CD4-positive, alpha-beta memory T cell (primary cell): ENCODE results near the gene PLEKHA6. TPM values are rescaled to one million over a fixed set of nuclear protein-coding genes. Genes with fewer than 3 reads are reported as not detected.

Experiments used
- CTCF ChIA-PET: fragments of 350-600 bp; sonication (Branson Sonifier 250); formaldehyde crosslinking; loops from one replicate; lab custom pipeline; 2021; ENCODE audit warnings: inconsistent platforms; ENCODE audit not compliant: partially characterized antibody; lab: Charles Lee
- POLR2A ChIA-PET: fragments of 350-600 bp; sonication (Branson Sonifier 250); formaldehyde crosslinking; loops from one replicate; lab custom pipeline; 2021; ENCODE audit not compliant: partially characterized antibody; lab: Charles Lee
- DNase-seq, 5 donors: peaks; one replicate each; pipeline versions ENCODE4 v3.0.0 to v3.0.0-alpha.2; 2020 to 2022; ENCODE audit warnings: mixed read lengths in 1 of 5
- H3K27ac ChIP-seq: one replicate; pipeline ENCODE4 v1.7.0; 2013; ENCODE audit warnings: low read depth, low read length
- H3K27me3 ChIP-seq: 2 replicates; pipeline ENCODE4 v1.7.0; 2013; ENCODE audit warnings: mild to moderate bottlenecking, low read length, moderate library complexity; ENCODE audit not compliant: insufficient read depth
- H3K36me3 ChIP-seq: 2 replicates; pipeline ENCODE4 v1.7.0; 2013; ENCODE audit warnings: mild to moderate bottlenecking, low read length, moderate library complexity; ENCODE audit not compliant: insufficient read depth
- H3K4me1 ChIP-seq: 2 replicates; pipeline ENCODE4 v1.7.0; 2013; ENCODE audit warnings: mild to moderate bottlenecking, low read length, moderate library complexity; ENCODE audit not compliant: insufficient read depth
- H3K4me3 ChIP-seq, 2 donors: one replicate each; pipeline ENCODE4 v1.7.0; 2013; ENCODE audit warnings: low read length in 2 of 2, mild to moderate bottlenecking in 1 of 2
- H3K9me3 ChIP-seq, 2 donors: one replicate each; pipeline ENCODE4 v1.7.0; 2013; ENCODE audit warnings: low read length in 2 of 2, control low read depth in 1 of 2; ENCODE audit not compliant: control insufficient read depth in 1 of 2
- H3K27ac Mint-ChIP-seq, 7 donors: one replicate each; pipeline ENCODE4 v1.8.0; 2020 to 2021; ENCODE audit warnings: mixed read lengths in 7 of 7, mild to moderate bottlenecking in 6 of 7, inconsistent platforms in 3 of 7, moderate library complexity in 3 of 7
- H3K27me3 Mint-ChIP-seq, 2 donors: one replicate each; pipeline ENCODE4 v1.8.0; 2020 to 2021; ENCODE audit warnings: mixed read lengths in 2 of 2
- H3K36me3 Mint-ChIP-seq, 2 donors: one replicate each; pipeline ENCODE4 v1.8.0; 2020 to 2021; ENCODE audit warnings: mixed read lengths in 2 of 2, inconsistent platforms in 1 of 2, mild to moderate bottlenecking in 1 of 2
- H3K4me1 Mint-ChIP-seq, 4 donors: one replicate each; pipeline ENCODE4 v1.8.0; 2020 to 2021; ENCODE audit warnings: mixed read lengths in 4 of 4, mild to moderate bottlenecking in 1 of 4
- H3K4me3 Mint-ChIP-seq, 8 donors: one replicate each; pipeline ENCODE4 v1.8.0; 2020 to 2021; ENCODE audit warnings: mixed read lengths in 8 of 8, mild to moderate bottlenecking in 7 of 8, moderate library complexity in 6 of 8, inconsistent platforms in 3 of 8
- H3K9me3 Mint-ChIP-seq, 8 donors: one replicate each; pipeline ENCODE4 v1.8.0; 2020 to 2021; ENCODE audit warnings: mixed read lengths in 8 of 8, mild to moderate bottlenecking in 5 of 8, inconsistent platforms in 3 of 8, moderate library complexity in 1 of 8
- intact Hi-C: fragments of 100-400 bp; cut with micrococcal nuclease; formaldehyde crosslinking; loops from one replicate; pipeline ENCODE4 v1.15.1; 2023
- polyA plus RNA-seq, 2 donors: library from polyadenylated mRNA; unstranded; fragments of 300-500 nt; fragmentation: Illumina TruSeq; gene quantifications; one replicate each; pipeline ENCODE4 v1.2.3, GENCODE V29; 2021
- total RNA-seq, 2 experiments: library from RNA; stranded (reverse); gene quantifications; one replicate each; pipeline ENCODE4 v1.2.3, GENCODE V29; 2021

PLEKHA6 gene
- total and polyA plus RNA-seq, 4 experiments from 2014 or later = 0.15 to 0.89 (median 0.52) TPM; not detected in 1

DNA sequence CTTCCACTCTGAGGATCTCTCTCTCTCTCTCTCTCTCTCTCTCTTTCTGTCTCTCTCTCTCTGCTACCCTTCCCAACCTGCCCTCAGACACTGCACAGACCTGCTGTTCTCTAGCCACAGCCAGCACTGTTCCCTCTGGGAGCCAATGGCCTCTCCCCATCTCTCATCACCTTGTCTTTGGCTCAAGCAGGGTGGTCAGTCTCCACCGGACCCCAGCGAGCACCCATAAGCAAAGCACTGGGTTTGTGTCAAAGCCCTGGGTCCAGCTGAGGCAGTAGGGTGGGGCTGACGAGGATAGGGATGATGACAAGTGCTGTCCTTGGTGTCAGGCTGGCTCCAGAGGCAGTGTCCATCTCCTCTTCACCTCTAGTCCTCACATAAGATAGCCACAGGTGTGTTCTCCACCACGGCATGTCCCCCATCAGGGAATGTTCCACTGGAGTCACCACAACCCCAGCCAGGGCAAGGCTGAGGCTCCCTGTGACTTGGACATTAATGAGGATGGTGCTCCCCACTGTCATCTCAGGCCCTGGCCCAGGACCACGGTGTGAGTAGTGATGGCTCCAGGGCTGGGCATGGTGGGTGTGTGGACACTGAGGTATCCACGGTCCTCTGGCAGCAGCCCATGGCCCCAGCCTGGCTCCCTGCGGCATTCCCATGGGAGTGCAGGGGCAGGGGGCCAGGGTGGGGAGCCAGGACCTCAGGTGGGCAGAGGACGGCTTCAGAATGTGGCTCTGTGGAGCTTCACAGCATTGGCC is 137.5 kb downstream of the PLEKHA6 start:
- H3K27ac Mint-ChIP-seq = no peak overlapping the region

DNA sequence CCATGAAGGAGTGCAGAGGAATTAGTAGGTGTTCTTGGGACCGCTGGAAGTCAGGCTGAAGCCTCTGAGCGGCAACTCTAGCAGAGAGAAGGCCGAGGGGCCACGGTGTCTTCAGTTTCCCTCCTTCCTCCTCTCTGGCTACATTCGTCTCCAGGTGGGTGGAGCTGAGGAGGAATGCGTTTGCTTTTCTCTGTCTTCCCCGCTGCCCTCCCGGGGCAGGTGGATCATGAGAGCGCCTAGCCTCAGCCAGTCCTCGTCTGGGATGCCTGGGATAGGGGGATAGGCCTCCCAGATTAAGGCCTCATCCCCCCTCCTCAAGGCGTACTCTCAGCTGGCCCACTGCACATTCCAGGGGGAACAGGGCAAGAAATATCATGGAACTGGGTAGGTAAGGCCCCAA is 138.5 kb downstream of the PLEKHA6 start:
- Mint-ChIP-seq H3K36me3 (no peaks in the 10 kb centered on the region), H3K4me3 (no peak overlapping the region), H3K9me3 (no peaks in the 10 kb centered on the region), H3K4me1 (peaks cover 0 to 3% (median 0%) of the 10 kb centered on the region in 4 donors), H3K27me3 (no peaks in the 10 kb centered on the region), H3K27ac (no peak overlapping the region)
- POLR2A ChIA-PET = no interaction called here
- Histone ChIP-seq H3K4me3 (no peak overlapping the region), H3K27ac (no peak overlapping the region), H3K4me1 (no peaks in the 10 kb centered on the region), H3K27me3 (no peaks in the 10 kb centered on the region), H3K9me3 (no peaks in the 10 kb centered on the region), H3K36me3 (no peaks in the 10 kb centered on the region)
- DNase-seq = no peak
- intact Hi-C loops = no loop called here
- CTCF ChIA-PET = no interaction called here

More for the DNA sequence above, 137.5 kb downstream of the PLEKHA6 start:
- POLR2A ChIA-PET = no interaction called here
- intact Hi-C loops = no loop called here
- Histone ChIP-seq H3K4me1 (no peaks in the 10 kb centered on the region), H3K9me3 (no peaks in the 10 kb centered on the region), H3K27ac (no peak overlapping the region), H3K36me3 (no peaks in the 10 kb centered on the region), H3K4me3 (no peak overlapping the region), H3K27me3 (no peaks in the 10 kb centered on the region)
- DNase-seq = no peak
- Mint-ChIP-seq H3K27me3 (peaks cover 0 to 2% of the 10 kb centered on the region in 2 donors), H3K4me3 (no peak overlapping the region), H3K36me3 (no peaks in the 10 kb centered on the region), H3K4me1 (peaks cover 0 to 3% (median 0%) of the 10 kb centered on the region in 4 donors), H3K9me3 (no peaks in the 10 kb centered on the region)
- CTCF ChIA-PET = no interaction called here

DNA sequence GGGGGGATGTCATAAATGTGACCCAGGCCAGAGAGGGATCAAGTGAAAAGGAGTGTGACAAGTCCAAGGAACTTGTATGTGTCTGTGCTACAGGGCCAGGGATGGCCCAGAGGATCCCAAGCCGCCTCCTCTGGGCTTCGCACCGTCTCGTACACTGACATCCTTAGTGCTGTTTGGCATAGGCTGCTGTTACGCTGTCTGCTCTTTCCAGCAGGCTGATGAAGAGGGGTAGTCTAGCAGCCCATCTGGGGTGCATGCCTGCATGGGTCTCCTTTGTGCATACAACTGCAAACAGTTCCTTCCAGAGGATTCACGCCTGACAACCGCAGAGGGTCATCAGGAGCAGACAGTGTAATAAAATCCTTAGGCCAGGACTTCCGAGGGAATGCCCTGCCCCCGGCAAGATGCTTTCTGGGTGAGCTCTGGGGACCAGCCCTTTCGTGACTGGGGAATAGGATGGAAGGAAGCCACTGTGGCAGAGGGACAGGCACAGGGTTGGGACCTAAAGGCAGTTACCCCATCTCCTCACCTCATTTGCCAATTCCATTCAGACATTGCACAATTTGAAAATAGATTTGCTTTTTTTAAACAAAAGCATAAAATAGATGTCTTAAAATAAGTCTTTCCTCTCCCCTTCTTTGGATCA is 139.6 kb downstream of the PLEKHA6 start:
- no peaks in the 10 kb centered on the region for H3K36me3 ChIP-seq
- Mint-ChIP-seq H3K27me3 (no peaks in the 10 kb centered on the region), H3K27ac (no peak overlapping the region), H3K36me3 (no peaks in the 10 kb centered on the region), H3K4me1 (peaks cover 0 to 3% (median 0%) of the 10 kb centered on the region in 4 donors), H3K9me3 (no peaks in the 10 kb centered on the region), H3K4me3 (no peak overlapping the region)
- no peaks in the 10 kb centered on the region for H3K9me3 ChIP-seq
- intact Hi-C loops = no loop called here
- no peaks in the 10 kb centered on the region for H3K27me3 ChIP-seq
- DNase-seq = no peak
- CTCF ChIA-PET = interaction anchor here (1.4 kb wide), 1 partner anchor 13 kb away, joined by 6 read pairs; no protein-coding TSS in a partner anchor
- POLR2A ChIA-PET = no interaction called here
- H3K4me3 ChIP-seq = no peak overlapping the region
- H3K4me1 ChIP-seq = no peaks in the 10 kb centered on the region
- no peak overlapping the region for H3K27ac ChIP-seq

DNA sequence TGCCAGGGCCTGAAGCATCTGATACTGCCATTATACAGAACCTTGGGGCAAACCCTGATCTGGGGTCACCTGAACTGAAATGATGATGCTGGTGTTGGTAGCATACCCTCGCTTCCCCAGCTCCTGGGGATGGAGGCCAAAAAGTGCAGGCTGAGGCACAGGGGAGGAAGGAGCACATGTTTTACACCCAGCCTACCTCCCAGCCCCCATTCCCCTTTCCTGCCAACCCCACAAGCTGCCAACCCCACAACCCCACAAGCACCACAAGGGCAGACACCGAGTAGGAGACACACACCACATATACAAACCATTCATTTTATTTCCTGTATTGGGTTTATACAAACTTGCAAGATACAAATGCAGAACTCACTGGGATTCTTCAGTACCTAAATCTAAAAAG is 141.2 kb downstream of the PLEKHA6 start:
- CTCF ChIA-PET = interaction anchor here (1.4 kb wide), 1 partner anchor 12 kb away, joined by 6 read pairs; no protein-coding TSS in a partner anchor
- Histone ChIP-seq H3K27me3 (no peaks in the 10 kb centered on the region), H3K9me3 (no peaks in the 10 kb centered on the region), H3K4me1 (peaks cover 9% of the 10 kb centered on the region), H3K36me3 (no peaks in the 10 kb centered on the region), H3K4me3 (no peak overlapping the region), H3K27ac (no peak overlapping the region)
- no peak overlapping the region for H3K27ac Mint-ChIP-seq
- POLR2A ChIA-PET = no interaction called here
- H3K4me1 Mint-ChIP-seq = peaks cover 6 to 7% (median 6%) of the 10 kb centered on the region in 4 donors
- no peak for DNase-seq
- no peaks in the 10 kb centered on the region for H3K9me3 Mint-ChIP-seq
- peaks cover 0 to 3% of the 10 kb centered on the region in 2 donors for H3K27me3 Mint-ChIP-seq
- H3K36me3 Mint-ChIP-seq = no peaks in the 10 kb centered on the region
- intact Hi-C loops = no loop called here
- H3K4me3 Mint-ChIP-seq = no peak overlapping the region

DNA sequence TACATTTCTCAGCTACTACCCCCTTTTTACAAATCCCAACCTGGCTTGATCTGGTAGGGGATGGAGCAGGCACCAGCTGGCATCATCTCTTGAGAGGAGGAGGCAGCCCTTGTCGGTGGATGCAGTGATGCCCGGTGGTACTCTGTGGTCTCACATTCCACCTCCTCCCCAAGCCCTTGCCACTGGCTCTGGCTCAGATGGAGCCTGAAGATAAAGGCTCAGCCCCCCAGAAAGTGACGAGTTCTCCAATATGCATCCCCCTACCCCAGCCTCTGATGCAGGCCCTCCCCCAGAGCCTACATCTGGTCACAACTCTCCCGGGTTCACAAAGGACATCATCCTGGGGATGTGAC is 142.1 kb downstream of the PLEKHA6 start:
- no peak overlapping the region for H3K27ac Mint-ChIP-seq
- peaks cover 6 to 9% (median 6%) of the 10 kb centered on the region in 4 donors for H3K4me1 Mint-ChIP-seq
- peaks cover 0 to 3% of the 10 kb centered on the region in 2 donors for H3K27me3 Mint-ChIP-seq
- Histone ChIP-seq H3K27ac (no peak overlapping the region), H3K36me3 (no peaks in the 10 kb centered on the region), H3K4me3 (no peak overlapping the region), H3K4me1 (peaks cover 11% of the 10 kb centered on the region), H3K9me3 (no peaks in the 10 kb centered on the region), H3K27me3 (no peaks in the 10 kb centered on the region)
- intact Hi-C loops = no loop called here
- no peaks in the 10 kb centered on the region for H3K36me3 Mint-ChIP-seq
- H3K9me3 Mint-ChIP-seq = no peaks in the 10 kb centered on the region
- POLR2A ChIA-PET = no interaction called here
- CTCF ChIA-PET = interaction anchor here (3.1 kb wide), 1 partner anchor 11 kb away, joined by 21 read pairs; no protein-coding TSS in a partner anchor
- no peak for DNase-seq
- H3K4me3 Mint-ChIP-seq = no peak overlapping the region

DNA sequence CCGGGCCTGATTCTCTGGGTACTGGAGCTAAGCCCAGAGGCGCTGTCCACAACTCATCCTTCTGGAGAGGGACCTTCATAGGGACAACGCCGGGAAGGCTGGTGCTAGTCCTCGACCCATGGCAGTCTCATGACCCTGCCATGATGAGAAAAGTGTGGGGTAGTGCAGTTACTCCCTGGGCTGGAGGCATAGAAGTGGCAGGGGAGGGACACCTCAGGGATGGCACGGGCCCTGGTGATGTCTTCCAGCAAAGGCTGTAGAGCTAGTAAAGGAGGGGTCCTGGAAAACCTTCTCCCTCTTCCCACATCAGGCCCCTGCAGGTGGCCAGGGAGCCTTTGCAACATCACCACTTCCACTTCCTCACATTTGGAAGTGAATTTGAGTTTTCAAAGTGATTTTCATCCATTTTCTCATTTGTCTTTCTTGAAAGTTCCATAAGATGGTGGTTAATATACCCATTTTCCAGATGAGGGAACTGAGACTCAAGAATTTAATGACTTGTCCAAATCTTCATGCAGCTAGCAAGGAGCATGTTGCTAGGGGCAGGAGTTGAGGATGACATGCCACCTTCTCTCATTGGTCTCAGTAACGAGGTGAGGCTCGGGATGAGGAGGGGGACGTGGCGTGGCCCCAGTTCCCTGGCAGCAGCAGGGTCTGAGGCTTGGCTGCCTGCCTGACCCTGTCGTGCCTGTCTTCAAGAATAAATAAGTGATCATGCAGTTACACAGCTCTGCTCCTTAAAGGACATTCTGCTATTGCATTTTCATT is 142.7 kb downstream of the PLEKHA6 start:
- no peaks in the 10 kb centered on the region for H3K36me3 Mint-ChIP-seq
- H3K27ac ChIP-seq = no peak overlapping the region
- ChIA-PET CTCF (interaction anchor here (3.1 kb wide), 1 partner anchor 11 kb away, joined by 21 read pairs; no protein-coding TSS in a partner anchor), POLR2A (no interaction called here)
- peaks cover 6 to 9% (median 6%) of the 10 kb centered on the region in 4 donors for H3K4me1 Mint-ChIP-seq
- peaks cover 11% of the 10 kb centered on the region for H3K4me1 ChIP-seq
- no peaks in the 10 kb centered on the region for H3K27me3 ChIP-seq
- no peak overlapping the region for H3K4me3 ChIP-seq
- intact Hi-C loops = no loop called here
- no peak for DNase-seq
- no peaks in the 10 kb centered on the region for H3K36me3 ChIP-seq
- H3K4me3 Mint-ChIP-seq = no peak overlapping the region
- H3K27ac Mint-ChIP-seq = no peak overlapping the region
- H3K27me3 Mint-ChIP-seq = peaks cover 0 to 3% of the 10 kb centered on the region in 2 donors
- no peaks in the 10 kb centered on the region for H3K9me3 Mint-ChIP-seq
- H3K9me3 ChIP-seq = no peaks in the 10 kb centered on the region

DNA sequence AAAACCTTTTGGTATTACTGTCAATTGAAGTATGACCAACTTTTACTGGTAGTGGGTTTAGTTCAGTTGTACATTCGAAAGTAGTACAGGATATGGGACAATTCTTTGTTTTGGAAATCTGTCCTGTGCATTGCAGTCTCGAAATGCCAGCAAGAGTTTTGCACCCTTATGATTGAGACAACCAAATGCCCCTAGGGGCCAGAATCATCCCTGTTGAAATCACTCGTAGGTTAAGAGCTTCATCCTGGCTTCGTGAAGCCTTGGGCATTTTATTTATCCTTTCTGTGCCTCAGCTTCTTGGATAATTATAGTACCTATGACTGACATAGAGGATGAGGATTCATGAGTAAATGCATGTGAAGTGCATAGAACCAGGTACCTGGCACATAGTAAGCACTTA is 143.5 kb downstream of the PLEKHA6 start:
- Mint-ChIP-seq H3K9me3 (no peaks in the 10 kb centered on the region), H3K4me1 (peaks cover 6 to 9% (median 6%) of the 10 kb centered on the region in 4 donors), H3K27ac (no peak overlapping the region), H3K27me3 (peaks cover 0 to 3% of the 10 kb centered on the region in 2 donors), H3K36me3 (no peaks in the 10 kb centered on the region), H3K4me3 (no peak overlapping the region)
- ChIA-PET CTCF (interaction anchor here (3.1 kb wide), 2 partner anchors 10 to 146 kb away, joined by 18 to 21 read pairs; no protein-coding TSS in a partner anchor), POLR2A (no interaction called here)
- Histone ChIP-seq H3K36me3 (no peaks in the 10 kb centered on the region), H3K27me3 (no peaks in the 10 kb centered on the region), H3K9me3 (no peaks in the 10 kb centered on the region), H3K4me3 (no peak overlapping the region), H3K4me1 (peaks cover 11% of the 10 kb centered on the region), H3K27ac (no peak overlapping the region)
- intact Hi-C loops = no loop called here
- no peak for DNase-seq
